DND-41 (cell line): Measurements from ENCODE around the gene TFDP2.

Experiments
- CTCF ChIP-seq: IDR thresholded peaks from 2 replicates; pipeline ENCODE4 v1.5.1; 2012; ENCODE audit warnings: borderline replicate concordance, low read length, moderate library complexity, mild to moderate bottlenecking; ENCODE audit not compliant: poor library complexity, severe bottlenecking; ENCODE audit errors: extremely low read depth
- EZH2 ChIP-seq: IDR thresholded peaks from 3 replicates; pipeline ENCODE4 v1.6.1; 2012; ENCODE audit warnings: borderline replicate concordance, low read depth, mild to moderate bottlenecking, moderate library complexity, low read length, inconsistent platforms; ENCODE audit not compliant: severe bottlenecking

DNA sequence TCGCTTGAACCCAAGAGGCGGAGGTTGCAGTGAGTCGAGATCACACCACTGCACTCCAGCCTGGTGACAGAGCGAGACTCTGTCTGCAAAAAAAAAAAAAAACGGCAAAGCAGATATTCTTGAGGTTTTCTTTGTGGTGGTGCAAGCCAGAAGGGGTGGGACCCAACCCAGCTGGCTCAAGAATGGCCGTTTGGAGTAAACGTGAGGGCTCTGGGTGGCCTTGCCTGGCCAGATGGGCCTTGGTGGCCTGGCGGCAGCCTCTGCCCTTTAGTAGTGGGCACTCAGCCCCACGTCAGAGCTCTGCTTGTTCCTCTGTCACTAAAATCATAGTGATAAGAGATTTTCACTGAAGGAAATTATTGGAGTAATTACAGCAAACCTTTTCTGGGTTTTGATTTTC lies 222.4 kb downstream of the TFDP2 start:
- TF ChIP-seq EZH2 (no peak), CTCF (no peak)
